ENCODE data around the gene TBX5.

- no peak for TF ChIP-seq CTCF (IDR thresholded peaks at IDR 0.05)
- TF ChIP-seq MAX (IDR thresholded peaks at IDR 0.05; ENCODE audit: low read depth) = no peak
- TF ChIP-seq SMC3 (IDR thresholded peaks at IDR 0.05; ENCODE audit: low read depth, low read length) = no peak
- TF ChIP-seq JUND (IDR thresholded peaks at IDR 0.05) = no peak
- TF ChIP-seq USF2 (IDR thresholded peaks at IDR 0.05; ENCODE audit: borderline replicate concordance, low read depth, low read length) = no peak
- TF ChIP-seq IRF3 (IDR thresholded peaks at IDR 0.05; ENCODE audit: low read depth, low read length) = no peak
Measured at GRCh38 chr12:114320968-114321367, 85.0 kb downstream of the TBX5 start.

Data from SK-N-SH (cell line).